NCI-H2196 (cell line): Measurements from ENCODE around the gene COX7A2.

Experiments used
- DNase-seq: peaks from one replicate; lab custom pipeline; 2025; ENCODE audit not compliant: unreplicated experiment; lab: John Stamatoyannopoulos, UW

COX7A2 gene

GRCh38 chr6:75222261-75222660, 21.3 kb downstream of the COX7A2 start:
- DNase-seq = no peak

GRCh38 chr6:75221116-75221515, 22.5 kb downstream of the COX7A2 start:
- no peak for DNase-seq

DNA sequence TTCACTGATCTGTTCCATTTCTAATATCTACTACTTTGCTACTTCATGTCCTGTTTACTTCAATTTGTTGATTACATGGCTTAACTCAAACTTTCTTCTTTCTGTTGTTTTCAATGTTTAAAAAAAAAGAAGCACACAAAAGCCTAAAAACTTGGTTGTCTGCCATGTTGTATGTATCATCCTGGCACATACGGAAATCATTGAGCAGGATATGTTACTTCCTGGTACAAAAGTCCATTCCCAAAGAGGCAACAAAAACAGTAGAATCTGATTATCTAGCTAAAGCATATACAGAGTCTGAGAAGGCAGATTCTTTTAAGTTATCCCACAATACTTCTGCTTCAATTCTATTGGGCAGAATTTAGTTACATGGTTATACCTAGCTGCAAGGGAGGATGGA, 23.2 kb downstream of the COX7A2 start:
- no peak for DNase-seq

DNA sequence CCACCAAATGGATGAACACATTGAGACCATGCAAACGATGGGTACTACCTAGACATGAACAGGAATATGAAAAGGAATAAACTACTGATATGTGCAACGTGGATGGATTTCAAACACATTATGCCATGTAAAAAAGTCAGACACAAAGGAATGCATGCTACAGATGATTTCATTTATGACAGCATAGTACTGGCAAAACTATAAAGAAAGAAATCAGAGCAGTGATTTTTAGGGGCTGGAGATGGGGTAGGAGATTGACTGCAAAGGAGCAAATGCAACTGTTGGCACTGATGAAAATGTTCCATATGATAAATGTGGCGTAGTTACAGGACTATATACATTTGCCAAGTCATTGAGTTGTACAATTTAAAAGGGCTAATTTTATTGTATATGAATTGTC, 24.3 kb downstream of the COX7A2 start:
- no peak for DNase-seq

GRCh38 chr6:75217193-75217592, 26.4 kb downstream of the COX7A2 start:
- no peak for DNase-seq

GRCh38 chr6:75215291-75215690, 28.3 kb downstream of the COX7A2 start:
- DNase-seq = no peak

DNA sequence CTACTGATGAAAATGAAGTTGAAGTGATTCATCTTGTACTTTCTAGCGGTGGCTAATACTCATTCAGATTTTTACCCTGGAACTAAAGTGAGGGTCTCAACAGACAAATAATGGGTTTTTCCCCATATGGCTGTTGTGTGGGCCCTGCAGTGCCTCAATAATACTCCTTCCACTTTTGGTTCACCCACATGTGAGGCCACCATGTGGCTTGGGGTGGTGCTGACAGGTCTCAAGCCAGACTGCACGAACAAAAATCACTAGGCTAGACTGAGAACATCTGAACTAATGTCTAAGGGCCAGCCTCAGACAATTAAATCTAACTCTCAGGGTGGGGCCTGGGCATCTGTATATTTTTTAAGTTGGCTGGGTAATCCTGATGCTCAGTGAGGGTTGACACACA, 29.9 kb downstream of the COX7A2 start:
- no peak for DNase-seq

GRCh38 chr6:75213112-75213511, 30.5 kb downstream of the COX7A2 start:
- DNase-seq = no peak

- DNase-seq = no peak
Measured at GRCh38 chr6:75211920-75212590, 31.5 kb downstream of the COX7A2 start.

DNA sequence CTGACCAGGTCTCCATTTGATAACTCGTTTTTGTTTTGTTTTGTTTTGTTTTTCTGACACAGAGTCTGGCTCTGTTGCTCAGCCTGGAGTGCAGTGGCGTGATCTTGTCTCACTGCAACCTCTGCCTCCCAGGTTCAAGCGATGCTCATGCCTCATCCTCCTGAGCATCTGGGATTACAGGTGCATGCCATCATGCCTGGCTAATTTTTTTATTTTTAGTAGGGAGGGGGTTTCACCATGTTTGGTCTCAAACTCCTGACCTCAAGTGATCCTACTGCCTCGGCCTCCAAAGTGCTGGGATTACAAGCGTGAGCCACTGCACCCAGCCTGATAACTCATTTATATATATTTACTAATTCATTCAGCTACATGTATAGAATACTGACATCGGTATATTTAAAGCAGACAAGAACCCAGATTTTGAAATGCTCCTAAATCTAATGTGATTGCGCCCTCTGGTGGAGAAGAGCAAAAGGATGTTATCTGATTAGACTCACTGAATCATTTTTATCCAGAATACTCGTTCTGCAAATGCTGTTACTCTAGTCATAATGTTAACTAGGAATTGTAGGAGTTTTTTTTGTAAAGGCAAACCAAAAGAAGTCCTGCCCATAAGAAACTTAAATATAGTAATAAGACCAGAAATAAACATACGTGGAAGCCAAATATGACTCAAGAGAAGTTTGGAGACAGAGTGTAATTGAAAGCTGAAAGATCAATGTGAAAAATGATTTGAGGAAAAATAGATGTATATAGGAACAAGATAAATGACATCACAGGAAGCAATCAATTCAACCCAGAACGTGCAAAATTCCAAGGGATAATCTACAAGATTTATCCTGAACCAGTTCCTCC, 32.5 kb downstream of the COX7A2 start:
- peak; percentile 79 for DNase-seq

GRCh38 chr6:75209184-75209723, 34.3 kb downstream of the COX7A2 start:
- DNase-seq = no peak

GRCh38 chr6:75208298-75209183, 35.1 kb downstream of the COX7A2 start:
- DNase-seq = peak; percentile 77

GRCh38 chr6:75206576-75207342, 36.8 kb downstream of the COX7A2 start:
- DNase-seq = no peak

DNA sequence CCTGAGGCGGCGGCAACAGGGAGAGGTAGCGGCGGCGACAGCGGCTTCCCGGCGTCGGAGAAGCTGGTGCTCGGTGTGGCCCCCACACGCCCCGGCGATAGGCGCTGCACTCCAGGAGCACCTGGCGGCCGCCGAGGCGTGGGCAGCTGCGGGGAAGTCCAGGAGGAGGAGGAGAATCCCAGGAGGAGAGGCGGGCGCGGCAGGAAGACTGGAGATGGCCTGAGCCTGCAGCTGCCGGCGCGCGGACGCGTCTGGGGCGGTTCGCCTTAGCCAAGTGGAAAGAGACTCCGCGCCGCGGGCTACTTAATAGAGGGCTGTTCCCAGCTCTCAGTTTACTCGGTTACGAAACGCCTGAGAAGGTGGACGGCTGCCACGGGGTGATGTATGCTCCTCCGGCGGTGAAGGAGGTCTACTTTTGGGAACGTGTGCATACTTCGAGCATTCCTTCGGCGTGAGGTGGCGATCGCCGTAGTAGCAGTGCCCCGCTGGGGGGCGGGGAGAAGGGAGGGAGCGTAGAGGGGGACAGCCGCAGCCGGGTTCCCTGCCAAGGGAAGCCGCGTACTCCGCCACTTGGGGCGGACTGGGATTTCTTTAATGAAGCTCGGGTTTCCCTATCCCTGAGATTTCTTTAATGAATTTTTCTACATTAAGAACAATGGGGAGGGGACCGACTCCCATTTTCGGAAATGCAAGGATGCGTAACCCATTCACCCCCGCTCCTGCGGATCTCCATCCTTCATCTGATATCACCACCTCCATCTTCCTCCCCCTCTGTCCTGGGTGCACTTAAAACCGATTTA, 37.6 kb downstream of the COX7A2 start, which contains the start of gene COL12A1:
COL12A1 (minus strand) TSS at position 278 of the 800 bp plus-strand sequence. CDS start 3,261 bp downstream, outside the sequence.
- peak; percentile 44 for DNase-seq

- DNase-seq = no peak
Measured at GRCh38 chr6:75204959-75205775, 38.4 kb downstream of the COX7A2 start.

DNA sequence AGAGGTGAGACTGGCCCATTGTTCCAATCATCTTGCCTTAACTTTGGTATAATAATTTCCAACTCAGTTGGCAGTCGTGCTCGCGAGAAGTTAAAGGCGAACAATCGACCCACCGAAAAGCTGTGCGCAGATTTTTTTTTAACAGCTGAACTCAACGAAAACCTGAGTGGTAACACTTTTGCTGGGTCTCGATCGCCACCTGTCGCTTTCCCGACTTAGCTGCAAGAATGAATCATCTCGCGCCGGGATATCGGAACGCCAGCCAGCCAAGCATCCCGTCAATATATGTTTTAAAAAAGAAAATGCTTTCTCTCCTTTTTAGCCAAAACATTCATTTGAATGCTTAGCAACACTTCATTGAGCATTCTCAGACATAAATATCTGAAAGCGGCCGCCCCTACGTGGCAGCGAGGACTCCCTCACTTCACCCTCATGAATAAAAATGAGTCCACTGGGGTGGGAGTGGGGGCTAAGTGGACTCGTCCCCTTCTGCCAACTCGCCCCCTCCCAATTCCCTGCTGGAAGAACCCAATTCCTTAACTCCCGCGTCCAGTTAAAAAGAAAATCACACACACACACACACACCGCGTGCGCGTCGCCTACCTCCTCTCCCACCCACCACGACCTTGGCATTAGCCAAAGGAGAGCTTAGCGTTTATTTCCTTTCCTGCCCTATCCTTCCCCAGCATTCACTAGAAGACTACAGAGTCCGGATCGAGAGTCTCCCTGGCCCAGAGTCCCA, 39.2 kb downstream of the COX7A2 start:
- peak; percentile 57 for DNase-seq

- DNase-seq = no peak
Measured at GRCh38 chr6:75203721-75204120, 39.9 kb downstream of the COX7A2 start.

DNA sequence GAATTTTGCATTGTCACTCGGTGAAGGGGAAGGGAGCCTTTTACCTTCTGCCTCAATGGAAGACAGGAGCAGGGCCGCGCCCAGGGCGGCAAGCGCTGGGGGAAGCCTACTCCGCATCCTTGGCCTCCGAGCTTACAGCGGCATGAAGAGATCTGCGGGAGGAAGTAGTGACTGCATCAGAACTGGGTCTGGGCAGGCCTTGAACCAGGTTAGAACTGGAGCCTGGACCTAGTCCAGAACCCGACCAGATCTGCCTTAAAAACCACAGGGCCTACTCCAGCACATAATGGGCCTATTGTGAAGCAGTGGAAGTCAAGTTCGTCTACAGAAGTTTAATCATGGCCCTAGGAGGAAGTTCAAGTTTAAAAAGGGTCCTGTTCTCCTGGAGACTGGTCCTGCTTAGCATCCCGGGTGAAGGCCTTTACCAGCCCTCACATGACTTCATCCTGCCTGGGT, 40.9 kb downstream of the COX7A2 start:
- no peak for DNase-seq
